Limb (tissue), 2 donors: Measurements from ENCODE around the gene IL13RA1.
"Not testable (repeated sequence)": the region's sequence is repeated elsewhere in the genome, so short reads cannot be mapped to it uniquely, and the experiment has no call there.

Experiments
- DNase-seq, 2 donors: peaks; one replicate each; pipeline ENCODE4 v3.0.0-alpha.2; 2016; ENCODE audit errors: extremely low spot score in 2 of 2

The IL13RA1 gene

DNA sequence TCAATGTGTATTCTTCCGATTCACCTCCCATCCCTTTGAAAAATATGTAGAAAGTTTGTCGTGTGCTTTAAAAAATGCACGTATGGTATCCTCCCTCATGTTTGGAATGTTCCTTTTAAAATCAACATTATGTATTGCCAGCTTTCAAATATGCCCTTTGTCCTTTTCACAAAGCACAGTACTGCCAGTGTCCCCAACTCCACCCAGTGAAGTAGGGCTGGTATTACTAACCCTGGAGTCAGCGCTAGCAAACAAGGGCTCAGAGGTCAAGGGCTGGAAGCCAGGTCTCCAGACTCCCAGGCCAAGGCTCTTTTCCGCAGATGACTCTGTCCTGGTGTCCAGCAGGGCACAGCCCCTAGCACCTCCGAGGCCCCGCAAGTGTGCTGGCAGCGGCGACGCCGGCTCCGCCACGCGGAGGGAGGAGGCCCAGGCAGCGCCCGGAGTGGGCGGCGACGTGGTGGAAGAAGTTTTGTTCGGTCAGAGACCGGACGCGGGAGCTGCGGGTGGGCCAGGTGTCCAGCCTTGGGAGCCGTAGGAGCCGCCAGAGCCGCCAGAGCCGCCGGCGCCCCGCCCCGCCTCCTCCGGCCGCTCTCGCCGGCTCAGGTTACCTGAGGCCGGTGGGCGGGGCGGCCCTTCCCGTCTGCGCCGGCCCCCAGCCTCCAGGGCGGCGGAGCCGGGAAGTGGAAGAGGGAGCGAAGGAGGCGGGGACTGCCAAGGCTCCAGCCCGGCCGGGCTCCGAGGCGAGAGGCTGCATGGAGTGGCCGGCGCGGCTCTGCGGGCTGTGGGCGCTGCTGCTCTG is at the start of gene IL13RA1:
Gene IL13RA1 (plus strand): TSS at position 720 of the 799 bp plus-strand sequence. CDS start 33 bp downstream, at position 753.
- DNase-seq, result peak; percentile 75 to 83

DNA sequence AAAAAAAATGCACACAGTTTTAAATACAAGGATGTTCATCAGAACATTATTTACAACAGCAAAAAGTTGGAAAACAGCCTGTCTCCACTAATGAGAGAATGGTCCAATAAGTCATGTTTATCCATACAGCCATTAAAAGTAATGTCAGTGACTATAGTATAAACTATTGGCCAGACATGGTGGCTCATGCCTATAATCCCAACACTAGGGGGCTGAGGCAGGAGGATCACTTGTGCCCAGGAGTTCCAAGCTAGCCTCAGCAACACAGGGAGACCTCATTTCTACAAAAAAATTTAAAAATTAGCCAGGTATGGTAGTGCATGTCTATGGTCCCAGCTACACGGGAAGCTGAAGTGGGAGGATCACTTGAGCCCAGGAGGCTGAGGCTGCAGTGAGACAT is 48.1 kb upstream of the IL13RA1 start:
- DNase-seq, result no peak

DNA sequence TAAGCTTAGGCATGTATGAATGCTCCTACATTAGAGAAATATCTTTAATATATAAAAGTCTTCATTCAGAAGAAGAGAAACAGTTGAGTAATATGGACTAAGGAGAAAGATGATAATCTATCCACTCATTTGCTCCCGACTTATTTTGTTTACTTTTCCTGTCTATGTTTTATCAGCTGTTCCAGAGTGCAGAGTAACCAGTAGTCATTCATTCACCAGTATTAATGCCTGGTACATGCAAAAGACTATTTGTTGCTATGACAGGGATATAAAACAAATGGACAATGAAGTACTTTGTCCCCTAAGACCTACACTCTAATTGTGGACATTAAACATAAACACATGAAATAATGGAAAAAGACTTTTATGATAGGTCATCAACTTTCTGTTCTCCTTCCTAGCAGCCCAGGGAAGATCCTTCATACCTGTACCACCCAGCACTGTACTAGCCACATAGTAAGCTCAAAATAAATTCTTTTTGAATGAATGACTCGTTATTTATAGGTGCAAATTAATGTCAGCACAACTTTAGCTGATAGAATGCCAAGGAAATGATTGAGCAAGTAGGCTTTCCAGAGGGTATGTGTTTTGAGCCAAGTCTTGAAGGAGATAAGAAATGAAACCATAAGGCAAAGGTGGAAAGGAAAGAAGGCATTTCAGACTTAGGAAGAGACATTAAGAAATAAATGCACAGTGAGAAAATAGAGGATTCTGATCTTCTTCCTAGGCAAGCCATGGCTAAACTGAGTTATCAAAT is 45.0 kb upstream of the IL13RA1 start:
- DNase-seq, result no peak

GRCh38 chrX:118685393-118685792 is 42.0 kb upstream of the IL13RA1 start:
- DNase-seq, result no peak

DNA sequence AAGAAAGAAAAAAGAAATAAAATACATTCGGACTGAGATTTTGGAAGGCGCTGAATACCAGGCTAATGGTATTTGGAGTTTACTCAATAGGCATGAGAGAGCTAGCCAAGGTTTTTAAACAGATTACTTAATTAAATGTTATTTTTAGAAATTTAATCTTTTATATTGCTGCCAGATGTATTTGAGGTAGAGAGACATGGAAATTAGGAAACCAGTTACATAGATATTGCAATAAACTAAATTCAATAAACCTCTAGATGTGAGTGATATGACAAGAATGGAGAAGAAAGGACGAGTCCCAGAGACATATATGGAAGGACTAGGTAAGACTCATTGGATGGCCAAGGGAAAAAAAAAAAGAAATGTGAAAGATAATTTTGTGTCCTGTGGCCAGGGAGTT is 38.5 kb upstream of the IL13RA1 start:
- no peak for DNase-seq

DNA sequence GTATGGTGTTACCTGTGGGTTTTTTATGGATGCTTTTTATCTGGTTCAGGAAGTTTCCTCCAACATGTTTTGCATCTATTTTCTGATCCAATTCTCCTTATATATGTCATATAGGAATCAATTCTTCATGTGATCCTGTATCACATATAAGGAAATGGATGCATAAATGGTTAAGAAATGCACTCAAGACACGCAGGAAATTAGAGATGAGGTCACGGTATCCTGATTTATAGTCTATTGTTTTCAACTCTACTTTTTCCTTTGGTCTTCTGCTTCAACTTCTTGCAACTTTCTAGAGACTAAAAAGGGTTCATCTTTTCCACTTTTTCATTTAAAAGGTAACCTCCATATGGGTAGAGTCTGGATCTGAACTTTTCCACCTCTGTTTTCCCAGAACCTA is 33.6 kb upstream of the IL13RA1 start:
- DNase-seq, result no peak

- DNase-seq, result no peak
Measured at GRCh38 chrX:118694638-118695037, 32.8 kb upstream of the IL13RA1 start.

DNA sequence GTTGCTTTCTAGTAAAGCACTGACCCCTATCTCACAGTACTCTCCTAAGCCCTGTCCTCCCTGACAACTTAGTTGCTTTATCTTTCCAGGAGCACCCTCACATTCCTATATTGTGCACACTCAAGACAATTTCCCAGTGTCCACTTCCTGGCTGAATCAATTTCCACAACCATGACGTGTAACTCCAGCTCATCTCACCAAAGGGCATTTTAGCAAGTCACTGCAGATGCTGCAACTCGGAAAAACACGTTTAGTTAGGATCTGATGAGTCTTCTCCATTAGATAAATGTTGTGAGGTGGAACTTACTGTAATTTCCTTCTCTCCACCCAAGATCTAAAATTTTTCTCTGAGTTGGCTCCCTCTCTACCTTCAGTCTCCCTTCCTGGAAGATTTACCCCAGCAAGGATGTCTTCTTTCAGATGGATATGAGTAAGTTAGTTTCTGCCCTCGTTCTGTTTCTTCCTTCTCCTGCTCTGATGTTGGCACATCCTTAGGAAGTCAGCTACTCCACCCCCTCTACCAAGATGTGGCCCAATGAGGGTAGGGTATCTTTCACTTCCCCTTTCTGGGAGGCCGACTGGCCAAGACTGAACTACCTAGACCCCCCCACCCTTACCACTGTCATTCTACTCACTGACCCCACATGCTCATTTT is 28.8 kb upstream of the IL13RA1 start:
- DNase-seq, result no peak

- DNase-seq, result no peak
Measured at GRCh38 chrX:118702741-118703140, 24.7 kb upstream of the IL13RA1 start.

- DNase-seq, result no peak
Measured at GRCh38 chrX:118706681-118707080, 20.7 kb upstream of the IL13RA1 start.

GRCh38 chrX:118714521-118714920 is 12.9 kb upstream of the IL13RA1 start:
- DNase-seq, result no peak

- DNase-seq, result not testable (repeated sequence)
Measured at GRCh38 chrX:118715917-118716316, 11.5 kb upstream of the IL13RA1 start.

- not testable (repeated sequence) for DNase-seq
Measured at GRCh38 chrX:118716833-118717232, 10.6 kb upstream of the IL13RA1 start.

DNA sequence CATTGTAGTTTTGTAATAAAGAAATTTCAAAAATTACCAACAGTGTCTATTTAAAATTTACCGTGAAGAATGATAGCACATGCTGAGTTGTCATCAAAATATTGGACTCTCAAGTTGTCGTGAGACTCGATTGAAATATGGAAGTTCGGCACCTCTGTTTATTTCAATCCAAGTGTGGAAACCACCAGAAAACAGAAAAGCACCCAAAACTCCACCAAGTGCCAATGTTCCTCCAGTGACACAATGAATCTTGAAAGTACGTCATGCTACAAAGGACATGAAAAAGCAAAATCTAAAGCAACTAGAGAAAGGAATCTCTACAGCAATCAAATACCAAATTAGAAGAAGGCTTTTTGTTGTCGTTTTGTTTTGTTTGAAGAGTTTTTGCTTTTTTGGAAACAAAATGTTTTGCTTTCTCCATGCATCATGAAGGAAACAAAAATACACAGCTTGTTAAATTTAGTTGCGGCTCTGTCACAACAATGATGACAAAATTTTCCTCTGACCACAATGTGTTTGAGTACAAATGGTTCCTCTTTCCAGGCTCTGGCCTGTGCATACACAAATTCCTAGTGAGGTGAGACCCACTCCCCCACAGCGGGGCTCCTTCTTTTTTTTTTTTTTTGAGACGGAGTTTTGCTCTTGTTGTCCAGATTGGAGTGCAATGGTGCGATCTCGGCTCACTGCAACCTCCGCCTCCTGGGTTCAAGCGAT is 9.6 kb upstream of the IL13RA1 start:
- no peak for DNase-seq

DNA sequence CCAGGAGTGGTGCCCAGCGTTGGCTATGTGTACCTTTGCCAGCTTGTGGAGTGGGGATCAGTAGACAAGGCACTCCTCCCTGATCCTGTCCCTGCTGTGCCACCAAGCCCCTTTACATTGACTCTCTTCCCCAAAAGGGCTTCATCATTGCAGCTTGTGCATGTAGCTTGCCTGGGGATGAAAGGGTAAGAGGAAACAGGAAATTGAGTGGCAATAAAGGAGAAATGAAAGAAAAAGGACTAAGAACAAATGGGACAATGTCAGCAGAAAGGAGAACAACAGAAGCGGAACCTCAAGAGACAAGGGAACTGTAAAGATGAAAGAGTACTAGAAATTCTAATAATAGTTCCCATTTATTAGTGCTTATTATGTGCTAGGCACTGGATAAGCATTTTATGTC is 8.7 kb upstream of the IL13RA1 start:
- DNase-seq, result no peak

DNA sequence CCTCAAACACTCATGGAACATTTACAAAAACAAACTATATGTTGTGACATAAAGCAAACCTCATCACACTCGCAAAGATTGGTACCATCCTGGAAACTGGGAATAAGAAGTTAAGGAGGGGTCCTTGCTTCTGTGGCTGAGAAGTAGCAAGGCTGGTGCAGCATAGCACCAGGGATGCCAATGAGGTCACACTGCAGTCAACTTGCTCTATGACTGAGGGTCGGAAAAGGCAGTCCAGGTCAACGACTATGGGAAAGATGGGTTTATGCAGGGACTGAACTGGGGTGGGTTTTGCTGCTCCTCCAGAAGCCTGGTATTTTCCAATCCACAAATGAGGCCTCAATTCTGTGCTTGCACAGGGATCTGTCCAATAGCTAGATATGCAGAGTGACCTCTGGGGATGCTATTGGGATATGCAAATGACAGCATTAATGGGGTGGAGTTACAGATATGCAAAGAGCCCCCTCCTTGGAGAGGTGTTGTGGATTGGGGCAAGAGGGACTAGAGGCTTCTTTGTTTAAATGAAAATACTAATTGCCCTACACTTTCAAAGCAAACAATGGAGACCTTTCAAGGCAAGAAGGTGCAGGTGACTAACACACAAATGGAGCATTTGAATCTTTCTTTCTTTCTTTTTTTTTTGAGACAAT is 7.2 kb upstream of the IL13RA1 start:
- DNase-seq, result no peak

DNA sequence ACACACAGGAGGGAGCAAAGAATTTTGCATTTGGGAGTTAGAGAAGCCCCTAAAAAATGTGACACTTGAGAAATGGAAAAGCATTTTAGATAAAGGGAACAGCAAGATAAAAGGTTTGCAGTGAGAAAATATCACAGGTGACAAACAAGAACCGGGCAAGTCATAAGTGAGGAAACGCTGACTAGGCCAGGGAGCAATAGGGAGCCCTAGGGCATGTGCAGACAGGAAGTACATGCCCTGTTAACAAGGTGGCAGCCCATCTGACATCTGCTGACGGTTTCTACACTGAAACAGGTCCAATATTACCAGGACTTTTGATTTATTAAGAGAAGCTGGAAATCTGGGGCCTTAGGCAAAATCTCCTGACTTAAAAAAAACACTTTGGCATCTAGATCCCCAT is 4.0 kb upstream of the IL13RA1 start:
- no peak for DNase-seq

GRCh38 chrX:118724365-118724764 is 3.0 kb upstream of the IL13RA1 start:
- DNase-seq, result no peak

DNA sequence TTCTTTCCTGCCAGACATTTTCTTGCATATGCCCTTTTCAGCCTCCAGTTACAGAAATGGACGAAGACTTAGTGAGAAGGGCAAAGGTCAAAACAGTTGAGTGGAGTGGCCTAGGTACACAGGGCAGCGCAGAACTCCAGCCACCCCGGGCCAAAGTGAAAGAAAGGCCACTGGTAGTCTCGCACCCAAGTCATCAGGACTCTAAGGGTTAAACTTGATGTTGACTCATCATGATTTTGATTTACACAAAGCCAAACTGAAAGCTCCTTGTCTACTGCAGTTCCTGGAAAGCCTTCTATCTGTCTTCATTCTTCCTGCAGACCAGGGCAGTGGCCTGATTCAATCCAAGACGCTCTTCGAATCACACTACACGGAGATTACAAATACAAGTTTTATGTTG is 2.6 kb upstream of the IL13RA1 start:
- no peak for DNase-seq

- DNase-seq, result no peak
Measured at GRCh38 chrX:118726396-118726795, 1.0 kb upstream of the IL13RA1 start.

DNA sequence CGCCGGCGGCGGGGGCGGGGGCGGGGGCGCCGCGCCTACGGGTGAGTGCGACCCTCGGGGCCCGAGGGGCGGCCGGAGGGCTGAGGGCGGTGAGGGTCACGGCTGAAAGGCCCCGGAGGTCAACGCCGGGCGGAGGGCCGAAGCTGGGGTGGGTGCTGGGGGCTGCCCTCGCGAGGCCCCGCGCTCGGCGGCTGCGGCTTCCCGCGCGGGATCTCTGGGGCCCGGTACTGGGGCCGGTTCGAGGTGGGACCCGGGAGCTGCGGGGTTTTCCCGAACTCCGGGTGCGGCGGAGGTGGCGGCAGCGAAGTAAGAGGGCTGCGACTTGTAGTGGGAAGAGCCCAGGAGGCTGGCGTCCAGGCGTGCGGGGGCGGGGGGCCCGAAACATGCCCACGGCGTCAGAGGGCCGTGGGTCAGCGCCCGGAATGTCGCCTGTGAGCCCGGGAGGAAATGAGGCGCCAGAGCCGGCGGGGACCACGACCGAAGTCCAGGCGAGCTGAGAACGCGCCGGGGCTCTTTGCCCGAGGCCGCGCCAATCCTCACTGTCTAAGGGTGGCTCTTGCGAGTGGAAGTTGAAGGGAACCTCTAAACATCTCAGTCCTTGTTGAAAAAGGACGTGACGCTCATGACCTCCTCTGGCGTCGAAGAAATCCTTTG is 407 bp downstream of the IL13RA1 start:
- peak in 1 of 2 donors; percentile 59 for DNase-seq
